Neural crest cell (in vitro differentiated cells): ENCODE measurements around the gene EPHA7. TPM values are rescaled to one million over a fixed set of nuclear protein-coding genes. Genes with fewer than 3 reads are reported as not detected.

ENCODE experiments used
- DNase-seq: peaks from one replicate; pipeline ENCODE4 v3.0.0; 2021; ENCODE audit warnings: low read depth, mixed read lengths, low spot score
- H3K27ac Mint-ChIP-seq: one replicate; pipeline ENCODE4 v1.8.0; 2021; ENCODE audit warnings: mild to moderate bottlenecking, mixed read lengths; ENCODE audit not compliant: unreplicated experiment
- H3K27me3 Mint-ChIP-seq: 2 replicates; pipeline ENCODE4 v1.8.0; 2021; ENCODE audit warnings: low read depth, mild to moderate bottlenecking, mixed read lengths
- H3K36me3 Mint-ChIP-seq: 2 replicates; pipeline ENCODE4 v1.8.0; 2021; ENCODE audit warnings: low read depth, mild to moderate bottlenecking, mixed read lengths
- H3K4me1 Mint-ChIP-seq: 2 replicates; pipeline ENCODE4 v1.8.0; 2021; ENCODE audit warnings: mixed read lengths
- H3K4me3 Mint-ChIP-seq: one replicate; pipeline ENCODE4 v1.8.0; 2021; ENCODE audit warnings: mild to moderate bottlenecking, mixed read lengths
- H3K9me3 Mint-ChIP-seq: 2 replicates; pipeline ENCODE4 v1.8.0; 2021; ENCODE audit warnings: mixed read lengths
- CTCF ChIP-seq: fragments of 200-600 bp; sonication (generic); conservative IDR thresholded peaks from 2 replicates; pipeline ENCODE4 v1.5.0; 2021; ENCODE audit warnings: antibody characterized with exemption, mild to moderate bottlenecking
- total RNA-seq: library from RNA; stranded (reverse); gene quantifications from 2 replicates; pipeline ENCODE4 v1.2.1, GENCODE V29; 2021

EPHA7 gene
- total RNA-seq, 1 donor from 2014 or later, result 35.8 TPM

DNA sequence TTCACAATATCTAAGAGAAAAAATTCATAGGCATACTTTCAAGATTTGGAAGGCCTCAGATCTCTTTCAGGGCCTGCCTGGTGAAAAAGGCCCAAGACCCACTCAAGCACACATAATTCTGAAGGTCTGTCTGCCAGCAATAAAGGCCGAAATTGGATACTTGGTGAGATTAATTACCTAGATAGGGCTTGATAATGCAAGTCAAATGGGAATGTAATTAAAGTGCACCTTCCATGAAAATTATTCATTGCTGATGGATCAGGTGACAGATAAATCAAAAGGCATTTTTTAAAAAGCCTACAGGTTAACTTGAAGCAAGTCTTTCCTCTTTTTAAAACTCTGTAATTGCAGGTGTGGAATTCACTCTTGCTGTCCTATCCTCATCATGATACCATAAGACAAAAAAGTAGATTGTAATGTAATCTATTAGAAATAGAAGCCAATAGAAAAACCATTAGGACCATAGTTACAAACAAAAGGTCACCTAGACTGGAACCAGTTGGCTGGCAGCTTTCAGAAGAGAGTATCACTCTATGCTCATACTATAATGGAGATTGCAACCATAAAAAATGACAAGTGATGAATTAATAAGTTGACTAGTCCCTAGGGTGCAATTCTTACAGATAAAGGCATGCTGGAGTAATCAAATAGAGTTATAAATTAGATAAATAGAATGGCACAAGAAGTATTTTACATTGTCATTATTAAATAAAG lies 77.3 kb downstream of the EPHA7 start:
- H3K27ac Mint-ChIP-seq, result no peak overlapping the region
- no peaks in the 10 kb centered on the region for H3K27me3 Mint-ChIP-seq
- no peaks in the 10 kb centered on the region for H3K36me3 Mint-ChIP-seq
- peaks cover 13% of the 10 kb centered on the region for H3K4me1 Mint-ChIP-seq
- H3K9me3 Mint-ChIP-seq, result no peaks in the 10 kb centered on the region
- no peak overlapping the region for H3K4me3 Mint-ChIP-seq
- DNase-seq, result no peak
- TF ChIP-seq CTCF, result no peak

DNA sequence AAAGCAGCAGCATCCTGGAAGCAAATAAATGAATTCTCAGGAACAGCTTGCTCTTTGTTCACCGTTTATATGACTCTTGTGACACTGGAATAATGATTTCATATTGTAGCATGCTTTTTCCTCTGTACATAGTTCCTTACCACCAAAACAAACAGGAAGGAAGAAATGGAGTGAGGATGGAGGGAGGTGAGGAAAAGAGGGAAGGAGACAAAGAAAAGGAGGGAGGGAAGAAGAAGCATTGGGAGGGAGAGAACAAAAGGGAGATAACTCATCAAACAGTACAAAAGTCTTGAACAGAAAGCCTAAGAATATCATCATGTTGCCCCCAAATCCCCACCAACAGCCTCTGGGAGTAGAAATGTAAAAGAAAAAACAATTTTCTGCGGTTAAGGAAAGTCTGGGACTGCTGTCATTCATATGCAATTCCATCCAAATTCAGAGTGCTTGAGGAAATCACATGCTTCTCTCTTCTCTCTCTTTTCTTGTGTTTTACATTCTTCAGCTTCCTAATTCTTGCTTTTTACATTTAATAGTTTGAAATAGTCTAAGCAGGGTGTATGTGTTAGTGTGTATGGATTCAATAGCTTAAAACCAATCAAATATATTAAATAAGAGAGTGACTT lies 81.5 kb downstream of the EPHA7 start:
- peak overlapping the region; percentile 67 for H3K27ac Mint-ChIP-seq
- H3K4me3 Mint-ChIP-seq, result no peak overlapping the region
- H3K4me1 Mint-ChIP-seq, result peaks cover 20% of the 10 kb centered on the region
- DNase-seq, result no peak
- H3K9me3 Mint-ChIP-seq, result peaks cover 3% of the 10 kb centered on the region
- TF ChIP-seq CTCF, result no peak
- no peaks in the 10 kb centered on the region for H3K27me3 Mint-ChIP-seq
- H3K36me3 Mint-ChIP-seq, result peaks cover 12% of the 10 kb centered on the region

DNA sequence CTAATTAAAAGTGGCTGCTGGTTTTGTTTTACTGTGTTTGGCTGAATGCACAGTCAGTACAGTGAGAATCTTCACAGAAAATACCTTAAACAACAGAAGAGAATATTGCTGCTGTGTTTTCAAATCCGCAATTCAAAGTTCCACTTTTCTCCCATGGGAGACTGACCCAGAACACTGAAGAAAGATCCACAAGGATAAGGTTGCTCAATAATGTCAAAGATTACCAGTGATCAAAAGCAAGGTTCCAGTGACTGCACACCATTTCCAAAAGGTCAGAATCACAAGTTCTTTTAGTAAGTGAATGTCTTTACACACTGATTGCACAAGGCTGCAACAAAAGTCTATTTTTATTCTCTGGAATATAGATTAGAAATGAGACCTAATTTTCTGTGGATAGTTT lies 82.3 kb downstream of the EPHA7 start:
- DNase-seq, result no peak
- Mint-ChIP-seq H3K4me3 (no peak overlapping the region), H3K36me3 (peaks cover 13% of the 10 kb centered on the region), H3K9me3 (peaks cover 3% of the 10 kb centered on the region), H3K27ac (peak overlapping the region; percentile 82), H3K27me3 (no peaks in the 10 kb centered on the region), H3K4me1 (peaks cover 20% of the 10 kb centered on the region)
- TF ChIP-seq CTCF, result no peak

GRCh38 chr6:93329301-93330000 lies 89.9 kb downstream of the EPHA7 start:
- no peaks in the 10 kb centered on the region for H3K4me1 Mint-ChIP-seq
- H3K27me3 Mint-ChIP-seq, result no peaks in the 10 kb centered on the region
- no peak for DNase-seq
- no peak overlapping the region for H3K27ac Mint-ChIP-seq
- no peak for TF ChIP-seq CTCF
- peaks cover 13% of the 10 kb centered on the region for H3K36me3 Mint-ChIP-seq
- H3K9me3 Mint-ChIP-seq, result peaks cover 3% of the 10 kb centered on the region
- H3K4me3 Mint-ChIP-seq, result no peak overlapping the region

DNA sequence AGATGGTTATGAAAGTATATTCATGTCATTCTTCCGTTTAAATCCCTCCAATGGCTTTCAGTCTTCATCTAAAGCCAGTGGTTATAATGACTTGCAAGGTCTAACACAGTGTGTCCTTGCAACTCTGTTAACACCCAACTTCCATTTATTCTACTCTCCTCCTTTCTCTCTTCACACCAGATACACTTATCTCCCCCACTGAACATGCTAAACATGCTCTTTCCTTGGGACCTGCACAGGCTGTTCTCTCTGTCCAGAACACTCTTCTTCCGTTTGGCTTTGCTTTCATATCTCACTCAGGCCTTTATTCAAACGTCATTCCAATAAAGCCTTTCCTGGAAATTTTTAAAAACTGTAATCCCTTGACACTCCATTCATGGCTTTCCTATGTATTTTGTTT lies 91.5 kb downstream of the EPHA7 start:
- H3K27me3 Mint-ChIP-seq, result no peaks in the 10 kb centered on the region
- no peak overlapping the region for H3K4me3 Mint-ChIP-seq
- H3K27ac Mint-ChIP-seq, result no peak overlapping the region
- no peaks in the 10 kb centered on the region for H3K4me1 Mint-ChIP-seq
- no peak for DNase-seq
- TF ChIP-seq CTCF, result no peak
- H3K36me3 Mint-ChIP-seq, result peaks cover under 1% of the 10 kb centered on the region
- H3K9me3 Mint-ChIP-seq, result no peaks in the 10 kb centered on the region
